Measurements from ENCODE around the gene GALT. TPM values are rescaled to one million over a fixed set of nuclear protein-coding genes. Genes with fewer than 3 reads are reported as not detected.
A peak's percentile ranks its signal among the peaks of the same experiment; 100 is the strongest.

Gene GALT
- total RNA-seq, 6 experiments from 2014 or later, result 58.2 to 157 (median 117) TPM

GRCh38 chr9:34689512-34689911 lies 43.0 kb downstream of the GALT start:
- no peak for TF ChIP-seq POLR2A (IDR thresholded peaks at IDR 0.05)
- no peak for TF ChIP-seq CTCF (IDR thresholded peaks at IDR 0.05)
- Histone ChIP-seq H3K4me3 (peak overlapping the region in 1 of 3 donors; percentile 16), H3K27me3 (no peaks in the 10 kb centered on the region), H3K4me1 (peaks cover 0 to 29% (median 13%) of the 10 kb centered on the region in 4 donors), H3K36me3 (no peaks in the 10 kb centered on the region), H3K27ac (peak overlapping the region in 2 of 3 donors; percentile 32 to 70), H3K9me3 (no peaks in the 10 kb centered on the region)
- peak in 2 of 3 donors; percentile 59 for DNase-seq
- peak; percentile 13 to 60 (median 52) for ATAC-seq
- intact Hi-C loops (cut with DNase I), result no loop called here
- WGBS (ENCODE audit: insufficient coverage, low coverage, low lambda C conversion rate, missing lambda C conversion rate), result 31% methylated on average over 8 of the region's 8 CpGs

GRCh38 chr9:34690983-34691935 lies 44.8 kb downstream of the GALT start, which contains the start of gene CCL19:
Gene CCL19 (minus strand): TSS chr9:34691276. CDS start chr9:34691139, 137 bp downstream.
- Histone ChIP-seq H3K27me3 (no peaks in the 10 kb centered on the region), H3K4me3 (no peak within 1 kb of the TSS), H3K36me3 (no peaks in the 10 kb centered on the region), H3K9me3 (no peaks in the 10 kb centered on the region), H3K27ac (no peak within 1 kb of the TSS), H3K4me1 (peaks cover 0 to 27% (median 12%) of the 10 kb centered on the region in 4 donors)
- no peak for TF ChIP-seq CTCF (IDR thresholded peaks at IDR 0.05)
- TF ChIP-seq POLR2A (IDR thresholded peaks at IDR 0.05), result no peak
- ATAC-seq (no peak), DNase-seq (no peak)
- 73% methylated on average over 2 of the region's 6 CpGs for WGBS (ENCODE audit: insufficient coverage, low coverage, low lambda C conversion rate, missing lambda C conversion rate)
- intact Hi-C loops (cut with DNase I), result no loop called here

- 64% methylated on average over 5 of the region's 5 CpGs for WGBS (ENCODE audit: insufficient coverage, low coverage, low lambda C conversion rate, missing lambda C conversion rate)
- no peak overlapping the region for H3K27ac ChIP-seq
- TF ChIP-seq CTCF (IDR thresholded peaks at IDR 0.05), result no peak
- TF ChIP-seq POLR2A (IDR thresholded peaks at IDR 0.05), result no peak
- ATAC-seq, result no peak
- peaks cover 0 to 27% (median 13%) of the 10 kb centered on the region in 4 donors for H3K4me1 ChIP-seq
- DNase-seq, result no peak
- no peak overlapping the region for H3K4me3 ChIP-seq
- H3K36me3 ChIP-seq, result no peaks in the 10 kb centered on the region
- no peaks in the 10 kb centered on the region for H3K9me3 ChIP-seq
- intact Hi-C loops (cut with DNase I), result no loop called here
- no peaks in the 10 kb centered on the region for H3K27me3 ChIP-seq
These were observed 45.5 kb downstream of the GALT start for GRCh38 chr9:34691936-34692315.

GRCh38 chr9:34693560-34693959 lies 47.1 kb downstream of the GALT start:
- no peaks in the 10 kb centered on the region for H3K27me3 ChIP-seq
- H3K4me1 ChIP-seq, result peaks cover 0 to 17% (median 8%) of the 10 kb centered on the region in 4 donors
- ATAC-seq (no peak), DNase-seq (no peak)
- no peak overlapping the region for H3K4me3 ChIP-seq
- H3K27ac ChIP-seq, result no peak overlapping the region
- no peaks in the 10 kb centered on the region for H3K36me3 ChIP-seq
- no peaks in the 10 kb centered on the region for H3K9me3 ChIP-seq
- WGBS (ENCODE audit: insufficient coverage, low coverage, low lambda C conversion rate, missing lambda C conversion rate), result 42% methylated on average over 2 of the region's 2 CpGs
- intact Hi-C loops (cut with DNase I), result no loop called here
- TF ChIP-seq POLR2A (IDR thresholded peaks at IDR 0.05), result no peak
- TF ChIP-seq CTCF (IDR thresholded peaks at IDR 0.05), result no peak

Measured in right lobe of liver (tissue), 6 donors.